GM12878 (cell line): ENCODE results near the gene CEP128. TPM values are rescaled to one million over a fixed set of nuclear protein-coding genes. Genes with fewer than 3 reads are reported as not detected.

Experiments
- ATAC-seq: fragments of 200-7000 bp; cut with Tn5 transposase; 3 replicates; pipeline ENCODE4 v1.9.1; 2020; ENCODE audit warnings: mild to moderate bottlenecking, moderate library complexity
- BruUV-seq: library from RNA; stranded (reverse); fragments of 400-500 nt; replicated peaks from 2 replicates; lab custom pipeline; 2021; lab: Mats Ljungman, UMichigan
- CTCF ChIA-PET: fragments of 300-600 bp; sonication (Branson Sonifier 250); formaldehyde crosslinking; extraction: SDS; loops from one replicate; lab custom pipeline; 2021; ENCODE audit warnings: inconsistent platforms; lab: Yijun Ruan, JAX
- POLR2A ChIA-PET: fragments of 350-600 bp; formaldehyde crosslinking; extraction: SDS; loops from one replicate; lab custom pipeline; 2021; ENCODE audit warnings: inconsistent platforms; lab: Charles Lee
- RAD21 ChIA-PET: fragments of 300-600 bp; sonication (Branson Sonifier 250); formaldehyde crosslinking; loops from one replicate; lab custom pipeline; 2023; ENCODE audit warnings: antibody characterized with exemption; ENCODE audit not compliant: unreplicated experiment; lab: Charles Lee
- SMC1A ChIA-PET: fragments of 300-600 bp; sonication (Branson Sonifier 250); formaldehyde crosslinking; loops from one replicate; lab custom pipeline; 2023; ENCODE audit not compliant: unreplicated experiment, uncharacterized antibody; lab: Charles Lee
- DNase-seq: peaks from one replicate; pipeline ENCODE4 v3.0.0-alpha.2; 2011; ENCODE audit warnings: low read depth, low spot score
- FAIRE-seq: peaks from 3 replicates; lab custom pipeline; 2011; peaks lifted over from hg19 to GRCh38; lab: Jason Lieb, UNC
- H2AFZ ChIP-seq: 2 replicates; pipeline ENCODE4 v1.6.0; 2011; ENCODE audit warnings: low read depth, low read length, control low read depth; ENCODE audit not compliant: control insufficient read depth
- H3K27ac ChIP-seq: 2 replicates; pipeline ENCODE4 v1.5.1; 2011; ENCODE audit warnings: control low read depth; ENCODE audit not compliant: control insufficient read depth, insufficient read depth
- H3K27me3 ChIP-seq, 2 experiments: replicated peaks in 1 of 2; 2 replicates each; pipeline versions ENCODE4 v1.6.0 to v1.6.1; 2011; ENCODE audit warnings: low read length in 1 of 2; ENCODE audit not compliant: control insufficient read depth in 2 of 2, insufficient read depth in 2 of 2
- H3K36me3 ChIP-seq, 2 experiments: 2 replicates each; pipeline ENCODE4 v1.5.1; 2011; ENCODE audit warnings: low read length in 1 of 2; ENCODE audit not compliant: control insufficient read depth in 2 of 2, insufficient read depth in 2 of 2
- H3K4me1 ChIP-seq: 2 replicates; pipeline ENCODE4 v1.6.1; 2011; ENCODE audit warnings: mild to moderate bottlenecking, low read length, moderate library complexity, mixed read lengths; ENCODE audit not compliant: control insufficient read depth, insufficient read depth
- H3K4me2 ChIP-seq: 2 replicates; pipeline ENCODE4 v1.6.0; 2011; ENCODE audit warnings: control low read depth; ENCODE audit not compliant: control insufficient read depth, insufficient read depth
- H3K4me3 ChIP-seq: fragments of 200-600 bp; sonication (generic); 2 replicates; pipeline ENCODE4 v1.5.1; 2016
- H3K79me2 ChIP-seq: 2 replicates; pipeline ENCODE4 v1.6.0; 2011; ENCODE audit warnings: low read length; ENCODE audit not compliant: control insufficient read depth, insufficient read depth
- H3K9ac ChIP-seq: 2 replicates; pipeline ENCODE4 v1.8.0; 2011; ENCODE audit warnings: low read length, control low read depth, mixed read lengths; ENCODE audit not compliant: control insufficient read depth, insufficient read depth
- H3K9me3 ChIP-seq: replicated peaks from 3 replicates; pipeline ENCODE4 v1.5.1; 2011; ENCODE audit warnings: mild to moderate bottlenecking, low read length; ENCODE audit not compliant: control insufficient read depth, insufficient read depth
- H4K20me1 ChIP-seq: 2 replicates; pipeline ENCODE4 v1.6.0; 2011; ENCODE audit not compliant: control insufficient read depth, insufficient read depth
- CBX5 ChIP-seq: sonication (generic); IDR thresholded peaks from 2 replicates; pipeline ENCODE4 v1.6.1; 2016; ENCODE audit warnings: low read depth, moderate library complexity, mild to moderate bottlenecking, inconsistent platforms
- CHD1 ChIP-seq: IDR thresholded peaks from 2 replicates; pipeline ENCODE4 v1.6.1; 2012; ENCODE audit warnings: low read depth, low read length, improper control_type of control experiment
- HDGF ChIP-seq: fragments of 450-650 bp; IDR thresholded peaks from 2 replicates; pipeline ENCODE4 v1.6.1; 2016; ENCODE audit warnings: antibody characterized with exemption
- KAT2A ChIP-seq: conservative IDR thresholded peaks from 2 replicates; pipeline ENCODE4 v1.6.1; 2011; ENCODE audit warnings: low read depth, low read length; ENCODE audit not compliant: control insufficient read depth
- PML ChIP-seq: IDR thresholded peaks from 2 replicates; pipeline ENCODE4 v1.6.1; 2012; ENCODE audit warnings: low read length, inconsistent platforms
- RAD51 ChIP-seq: fragments of 450-650 bp; IDR thresholded peaks from 2 replicates; pipeline ENCODE4 v1.6.1; 2016; ENCODE audit warnings: moderate library complexity, mild to moderate bottlenecking, inconsistent platforms
- YY1 ChIP-seq: IDR thresholded peaks from 2 replicates; pipeline ENCODE4 v1.6.1; 2011; ENCODE audit warnings: low read depth, mild to moderate bottlenecking, low read length
- ZBTB33 ChIP-seq: fragments of 450-650 bp; IDR thresholded peaks from 2 replicates; pipeline ENCODE4 v1.6.1; 2017; ENCODE audit warnings: mild to moderate bottlenecking
- WGBS: methylation state at CpG from one replicate; pipeline ENCODE4 v1.1.6; 2016; ENCODE audit warnings: low lambda C conversion rate; ENCODE audit not compliant: insufficient replicate concordance, insufficient coverage; ENCODE audit errors: missing lambda C conversion rate; 5-methylcytosine and 5-hydroxymethylcytosine counted together
- in situ Hi-C: fragments of 300-500 bp; cut with MboI; formaldehyde crosslinking; loops from 9 replicates; pipeline ENCODE4 v1.14.3; 2018; ENCODE audit warnings: mixed read lengths
- intact Hi-C: fragments of 100-400 bp; cut with micrococcal nuclease; formaldehyde crosslinking; loops from one replicate; pipeline ENCODE4 v1.14.2; 2022; ENCODE audit not compliant: unreplicated experiment
- polyA plus RNA-seq, 11 experiments: library from polyadenylated mRNA; depleted of rRNA in 4 of 11; unstranded in 6 of 11; stranded (reverse) in 5 of 11; fragments of >200 nt; fragmentation: Nextera tagmentation in 4 of 11; fragmentation: Illumina TruSeq in 1 of 11; extraction: Ambion mirVana in 4 of 11; extraction: Trizol in 1 of 11; gene quantifications; 1 replicate in 1 of 11; 2 replicates in 10 of 11; pipeline versions ENCODE4 v1.2.1 to v1.2.3, GENCODE V29; 2011 to 2016; ENCODE audit warnings: inconsistent platforms in 2 of 11, missing spikeins in 2 of 11, low read depth in 1 of 11
- total RNA-seq, 4 experiments: library from RNA; depleted of rRNA in 3 of 4; stranded (reverse); fragments of >200 nt in 3 of 4; fragmentation: Illumina TruSeq in 1 of 4; extraction: Trizol in 1 of 4; gene quantifications; 2 replicates each; pipeline versions ENCODE4 v1.2.1 to v1.2.3, GENCODE V29; 2013 to 2021

CEP128 gene
- total and polyA plus RNA-seq, 10 of the 15 experiments (the other 5 are each of a cell fraction or from before 2014, with no cell fraction given) = 1.1 to 6.7 (median 3.4) TPM

GRCh38 chr14:80944861-80945617, 3.5 kb upstream of the CEP128 start:
- H3K9ac ChIP-seq = no peak overlapping the region
- H3K79me2 ChIP-seq = no peaks in the 10 kb centered on the region
- TF ChIP-seq CHD1 (no peak), PML (no peak), KAT2A (no peak), HDGF (no peak), YY1 (no peak), RAD51 (no peak), ZBTB33 (no peak), CBX5 (no peak)
- in situ Hi-C loops = no loop called here
- no peaks in the 10 kb centered on the region; a peak in 1 of 4 replicates for H3K27me3 ChIP-seq
- no TSS peak for BruUV-seq
- no peak overlapping the region for H2AFZ ChIP-seq
- H3K36me3 ChIP-seq = no peaks in the 10 kb centered on the region
- ATAC-seq = no peak
- no peak overlapping the region for H3K4me3 ChIP-seq
- no peak for DNase-seq
- no peaks in the 10 kb centered on the region for H3K9me3 ChIP-seq
- H3K4me1 ChIP-seq = no peaks in the 10 kb centered on the region
- CTCF ChIA-PET = interaction anchor here (1.0 kb wide), 1 partner anchor 42 kb away, joined by 3 read pairs; no protein-coding TSS in a partner anchor
- 63% methylated on average over 5 of the region's 5 CpGs for WGBS
- no peak overlapping the region for H3K4me2 ChIP-seq
- RAD21 ChIA-PET = interaction anchor here (0.6 kb wide), 1 partner anchor 232 kb away, joined by 5 read pairs; no protein-coding TSS in a partner anchor
- H3K27ac ChIP-seq = no peak overlapping the region
- intact Hi-C loops = loop anchor here (5.0 kb wide), 1 partner anchor 272 kb away; no protein-coding TSS in a partner anchor
- SMC1A ChIA-PET = interaction anchor here (1.5 kb wide), 1 partner anchor 12 kb away, joined by 3 read pairs; no protein-coding TSS in a partner anchor
- POLR2A ChIA-PET = no interaction called here
- no peak for FAIRE-seq
- H4K20me1 ChIP-seq = no peaks in the 10 kb centered on the region
